HepG2 (cell line): ENCODE results near the gene CCDC88B. TPM values are rescaled to one million over a fixed set of nuclear protein-coding genes. Genes with fewer than 3 reads are reported as not detected.

Experiments used
- FOSL1 ChIP-seq: sonication (generic); formaldehyde crosslinking; IDR thresholded peaks from 2 replicates; pipeline ENCODE4 v1.9.0; 2021; ENCODE audit warnings: missing genetic modification reagents, borderline replicate concordance
- IRF2 ChIP-seq: IDR thresholded peaks from 2 replicates; pipeline ENCODE4 v1.6.1; 2018; ENCODE audit warnings: missing genetic modification reagents, missing compliant biosample characterization
- JARID2 ChIP-seq: sonication (generic); formaldehyde crosslinking; IDR thresholded peaks from 2 replicates; pipeline ENCODE4 v1.8.1; 2023; ENCODE audit warnings: missing genetic modification reagents, inconsistent platforms; ENCODE audit not compliant: insufficient replicate concordance
- SP5 ChIP-seq: IDR thresholded peaks from 2 replicates; pipeline ENCODE4 v1.6.1; 2016; ENCODE audit warnings: low read depth, borderline replicate concordance
- SSRP1 ChIP-seq: IDR thresholded peaks from 2 replicates; pipeline ENCODE4 v1.6.1; 2016; ENCODE audit warnings: control low read depth
- TEAD3 ChIP-seq: optimal IDR thresholded peaks from 2 replicates; pipeline ENCODE3; 2016; ENCODE audit warnings: borderline replicate concordance
- XBP1 ChIP-seq: sonication (generic); formaldehyde crosslinking; IDR thresholded peaks from 2 replicates; pipeline ENCODE4 v1.5.0; 2020; ENCODE audit warnings: missing genetic modification reagents
- ZNF121 ChIP-seq: sonication (generic); formaldehyde crosslinking; IDR thresholded peaks from 2 replicates; pipeline ENCODE4 v1.5.0; 2020; ENCODE audit warnings: mild to moderate bottlenecking, missing genetic modification reagents
- ZNF292 ChIP-seq: sonication (generic); formaldehyde crosslinking; IDR thresholded peaks from 2 replicates; pipeline ENCODE4 v1.8.1; 2022; ENCODE audit warnings: mild to moderate bottlenecking, low read depth, missing genetic modification reagents, borderline replicate concordance
- ZNF484 ChIP-seq: sonication (generic); formaldehyde crosslinking; IDR thresholded peaks from 2 replicates; pipeline ENCODE4 v1.5.1; 2020; ENCODE audit warnings: mild to moderate bottlenecking, low read depth, missing genetic modification reagents, borderline replicate concordance
- polyA plus RNA-seq, 8 experiments: library from polyadenylated mRNA; depleted of rRNA in 3 of 8; stranded (reverse) in 7 of 8; unstranded in 1 of 8; fragments of >200 nt; fragmentation: Illumina TruSeq in 4 of 8; extraction: Trizol in 4 of 8; gene quantifications; 2 replicates each; pipeline versions ENCODE4 v1.2.1 to v1.2.3, GENCODE V29; 2011 to 2016; ENCODE audit warnings: low read depth in 4 of 8, missing spikeins in 1 of 8, mixed read lengths in 1 of 8; ENCODE audit not compliant: insufficient read depth in 1 of 8
- total RNA-seq, 5 experiments: library from RNA; depleted of rRNA; stranded (reverse); fragments of >200 nt; fragmentation: Illumina TruSeq; extraction: Trizol; gene quantifications; 2 replicates each; pipeline ENCODE4 v1.2.3, GENCODE V29; 2016; ENCODE audit warnings: low read depth in 1 of 5
- TF ChIP-seq, protein P1 (sequence below): sonication (generic); formaldehyde crosslinking; conservative IDR thresholded peaks from 2 replicates; pipeline ENCODE4 v1.4.0; 2020; ENCODE audit warnings: mild to moderate bottlenecking, missing genetic modification reagents, moderate library complexity
- TF ChIP-seq, protein P2 (sequence below): sonication (generic); formaldehyde crosslinking; IDR thresholded peaks from 2 replicates; pipeline ENCODE4 v1.4.0; 2020; ENCODE audit warnings: missing genetic modification reagents
- TF ChIP-seq, protein P3 (sequence below): conservative IDR thresholded peaks from 2 replicates; pipeline ENCODE4 v1.6.1; 2018; ENCODE audit warnings: missing genetic modification reagents
- TF ChIP-seq, protein P4 (sequence below): sonication (generic); IDR thresholded peaks from 2 replicates; pipeline ENCODE4 v1.6.1; 2016; ENCODE audit warnings: low read depth, borderline replicate concordance
- TF ChIP-seq, protein P5 (sequence below): sonication (generic); formaldehyde crosslinking; IDR thresholded peaks from 2 replicates; pipeline ENCODE4 v1.5.0; 2020; ENCODE audit warnings: missing genetic modification reagents
- TF ChIP-seq, protein P6 (sequence below): fragments of 450-650 bp; IDR thresholded peaks from 2 replicates; pipeline ENCODE4 v1.6.1; 2017; ENCODE audit warnings: mild to moderate bottlenecking

The CCDC88B gene
- total and polyA plus RNA-seq, 2 of the 13 experiments (the other 11 are each of a cell fraction or from before 2014, with no cell fraction given): 3.6 to 4.8 TPM

DNA sequence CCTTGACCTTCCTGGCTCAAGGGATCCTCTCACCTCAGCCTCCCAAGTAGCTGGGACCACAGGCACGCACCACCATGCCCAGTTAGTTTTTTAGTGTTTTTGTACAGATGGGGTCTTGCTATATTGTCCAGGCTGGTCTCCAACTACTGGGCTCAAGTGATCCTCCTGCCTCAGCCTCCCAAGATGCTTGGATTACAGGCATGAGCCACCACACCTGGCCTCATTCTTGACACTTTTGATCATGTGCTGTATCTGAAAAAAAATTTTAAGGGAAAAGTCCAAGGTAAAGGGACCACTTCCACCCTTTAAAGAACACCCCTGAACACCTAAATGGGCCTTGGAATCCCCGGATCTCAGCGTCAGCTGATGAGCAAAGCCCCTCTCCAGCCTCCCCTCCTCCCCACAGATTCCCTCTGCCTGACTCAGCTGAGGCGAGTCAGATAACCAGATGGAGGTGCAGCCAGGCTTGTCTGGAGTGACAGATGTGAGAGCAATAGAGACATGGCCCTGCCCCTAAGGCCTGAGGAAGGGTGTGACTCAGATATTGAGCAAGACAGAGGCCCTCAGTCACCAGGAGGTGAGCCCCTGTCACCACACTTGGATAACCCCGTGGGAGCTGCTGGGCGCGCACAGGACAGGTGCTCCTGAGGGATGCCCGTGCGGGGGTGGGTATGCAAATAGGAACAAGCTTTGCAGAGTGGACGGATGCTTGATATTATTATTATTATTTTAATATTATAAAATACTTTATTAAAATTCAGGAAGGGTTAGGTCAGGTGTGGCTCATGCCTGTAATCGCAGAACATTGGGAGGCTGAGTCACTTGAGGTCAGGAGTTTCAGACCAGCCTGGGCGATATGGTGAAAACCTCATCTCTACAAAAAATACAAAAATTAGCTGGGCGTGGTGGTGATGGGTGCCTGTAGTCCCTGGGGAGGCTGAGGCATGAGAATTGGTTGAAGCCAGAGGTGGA lies 5.0 kb upstream of the CCDC88B start (continued):
- TF ChIP-seq, protein P1, sequence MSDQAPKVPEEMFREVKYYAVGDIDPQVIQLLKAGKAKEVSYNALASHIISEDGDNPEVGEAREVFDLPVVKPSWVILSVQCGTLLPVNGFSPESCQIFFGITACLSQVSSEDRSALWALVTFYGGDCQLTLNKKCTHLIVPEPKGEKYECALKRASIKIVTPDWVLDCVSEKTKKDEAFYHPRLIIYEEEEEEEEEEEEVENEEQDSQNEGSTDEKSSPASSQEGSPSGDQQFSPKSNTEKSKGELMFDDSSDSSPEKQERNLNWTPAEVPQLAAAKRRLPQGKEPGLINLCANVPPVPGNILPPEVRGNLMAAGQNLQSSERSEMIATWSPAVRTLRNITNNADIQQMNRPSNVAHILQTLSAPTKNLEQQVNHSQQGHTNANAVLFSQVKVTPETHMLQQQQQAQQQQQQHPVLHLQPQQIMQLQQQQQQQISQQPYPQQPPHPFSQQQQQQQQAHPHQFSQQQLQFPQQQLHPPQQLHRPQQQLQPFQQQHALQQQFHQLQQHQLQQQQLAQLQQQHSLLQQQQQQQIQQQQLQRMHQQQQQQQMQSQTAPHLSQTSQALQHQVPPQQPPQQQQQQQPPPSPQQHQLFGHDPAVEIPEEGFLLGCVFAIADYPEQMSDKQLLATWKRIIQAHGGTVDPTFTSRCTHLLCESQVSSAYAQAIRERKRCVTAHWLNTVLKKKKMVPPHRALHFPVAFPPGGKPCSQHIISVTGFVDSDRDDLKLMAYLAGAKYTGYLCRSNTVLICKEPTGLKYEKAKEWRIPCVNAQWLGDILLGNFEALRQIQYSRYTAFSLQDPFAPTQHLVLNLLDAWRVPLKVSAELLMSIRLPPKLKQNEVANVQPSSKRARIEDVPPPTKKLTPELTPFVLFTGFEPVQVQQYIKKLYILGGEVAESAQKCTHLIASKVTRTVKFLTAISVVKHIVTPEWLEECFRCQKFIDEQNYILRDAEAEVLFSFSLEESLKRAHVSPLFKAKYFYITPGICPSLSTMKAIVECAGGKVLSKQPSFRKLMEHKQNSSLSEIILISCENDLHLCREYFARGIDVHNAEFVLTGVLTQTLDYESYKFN (CRISPR knock-in tag): no peak
- TF ChIP-seq, protein P2, sequence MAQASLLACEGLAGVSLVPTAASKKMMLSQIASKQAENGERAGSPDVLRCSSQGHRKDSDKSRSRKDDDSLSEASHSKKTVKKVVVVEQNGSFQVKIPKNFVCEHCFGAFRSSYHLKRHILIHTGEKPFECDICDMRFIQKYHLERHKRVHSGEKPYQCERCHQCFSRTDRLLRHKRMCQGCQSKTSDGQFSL (CRISPR knock-in tag): no peak
- no peak for TF ChIP-seq IRF2 (CRISPR knock-in tag)
- TF ChIP-seq, protein P3, sequence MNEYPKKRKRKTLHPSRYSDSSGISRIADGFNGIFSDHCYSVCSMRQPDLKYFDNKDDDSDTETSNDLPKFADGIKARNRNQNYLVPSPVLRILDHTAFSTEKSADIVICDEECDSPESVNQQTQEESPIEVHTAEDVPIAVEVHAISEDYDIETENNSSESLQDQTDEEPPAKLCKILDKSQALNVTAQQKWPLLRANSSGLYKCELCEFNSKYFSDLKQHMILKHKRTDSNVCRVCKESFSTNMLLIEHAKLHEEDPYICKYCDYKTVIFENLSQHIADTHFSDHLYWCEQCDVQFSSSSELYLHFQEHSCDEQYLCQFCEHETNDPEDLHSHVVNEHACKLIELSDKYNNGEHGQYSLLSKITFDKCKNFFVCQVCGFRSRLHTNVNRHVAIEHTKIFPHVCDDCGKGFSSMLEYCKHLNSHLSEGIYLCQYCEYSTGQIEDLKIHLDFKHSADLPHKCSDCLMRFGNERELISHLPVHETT (CRISPR knock-in tag): no peak
- TF ChIP-seq ZNF292: no peak
- no peak for TF ChIP-seq SSRP1 (CRISPR knock-in tag)
- TF ChIP-seq ZNF484 (CRISPR knock-in tag): no peak
- peak; percentile 46; the same call in 1 of the 2 replicates for TF ChIP-seq FOSL1 (CRISPR knock-in tag)
- peak; percentile 34 for TF ChIP-seq TEAD3 (CRISPR knock-in tag)
- TF ChIP-seq XBP1: no peak
- TF ChIP-seq ZNF121: peak; percentile 86; the same call in 1 of the 2 replicates
- TF ChIP-seq, protein P4, sequence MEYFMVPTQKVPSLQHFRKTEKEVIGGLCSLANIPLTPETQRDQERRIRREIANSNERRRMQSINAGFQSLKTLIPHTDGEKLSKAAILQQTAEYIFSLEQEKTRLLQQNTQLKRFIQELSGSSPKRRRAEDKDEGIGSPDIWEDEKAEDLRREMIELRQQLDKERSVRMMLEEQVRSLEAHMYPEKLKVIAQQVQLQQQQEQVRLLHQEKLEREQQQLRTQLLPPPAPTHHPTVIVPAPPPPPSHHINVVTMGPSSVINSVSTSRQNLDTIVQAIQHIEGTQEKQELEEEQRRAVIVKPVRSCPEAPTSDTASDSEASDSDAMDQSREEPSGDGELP: peak; percentile 60; the same call in 1 of the 2 replicates
- TF ChIP-seq, protein P5, sequence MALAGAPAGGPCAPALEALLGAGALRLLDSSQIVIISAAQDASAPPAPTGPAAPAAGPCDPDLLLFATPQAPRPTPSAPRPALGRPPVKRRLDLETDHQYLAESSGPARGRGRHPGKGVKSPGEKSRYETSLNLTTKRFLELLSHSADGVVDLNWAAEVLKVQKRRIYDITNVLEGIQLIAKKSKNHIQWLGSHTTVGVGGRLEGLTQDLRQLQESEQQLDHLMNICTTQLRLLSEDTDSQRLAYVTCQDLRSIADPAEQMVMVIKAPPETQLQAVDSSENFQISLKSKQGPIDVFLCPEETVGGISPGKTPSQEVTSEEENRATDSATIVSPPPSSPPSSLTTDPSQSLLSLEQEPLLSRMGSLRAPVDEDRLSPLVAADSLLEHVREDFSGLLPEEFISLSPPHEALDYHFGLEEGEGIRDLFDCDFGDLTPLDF (CRISPR knock-in tag): no peak
- TF ChIP-seq, protein P6, sequence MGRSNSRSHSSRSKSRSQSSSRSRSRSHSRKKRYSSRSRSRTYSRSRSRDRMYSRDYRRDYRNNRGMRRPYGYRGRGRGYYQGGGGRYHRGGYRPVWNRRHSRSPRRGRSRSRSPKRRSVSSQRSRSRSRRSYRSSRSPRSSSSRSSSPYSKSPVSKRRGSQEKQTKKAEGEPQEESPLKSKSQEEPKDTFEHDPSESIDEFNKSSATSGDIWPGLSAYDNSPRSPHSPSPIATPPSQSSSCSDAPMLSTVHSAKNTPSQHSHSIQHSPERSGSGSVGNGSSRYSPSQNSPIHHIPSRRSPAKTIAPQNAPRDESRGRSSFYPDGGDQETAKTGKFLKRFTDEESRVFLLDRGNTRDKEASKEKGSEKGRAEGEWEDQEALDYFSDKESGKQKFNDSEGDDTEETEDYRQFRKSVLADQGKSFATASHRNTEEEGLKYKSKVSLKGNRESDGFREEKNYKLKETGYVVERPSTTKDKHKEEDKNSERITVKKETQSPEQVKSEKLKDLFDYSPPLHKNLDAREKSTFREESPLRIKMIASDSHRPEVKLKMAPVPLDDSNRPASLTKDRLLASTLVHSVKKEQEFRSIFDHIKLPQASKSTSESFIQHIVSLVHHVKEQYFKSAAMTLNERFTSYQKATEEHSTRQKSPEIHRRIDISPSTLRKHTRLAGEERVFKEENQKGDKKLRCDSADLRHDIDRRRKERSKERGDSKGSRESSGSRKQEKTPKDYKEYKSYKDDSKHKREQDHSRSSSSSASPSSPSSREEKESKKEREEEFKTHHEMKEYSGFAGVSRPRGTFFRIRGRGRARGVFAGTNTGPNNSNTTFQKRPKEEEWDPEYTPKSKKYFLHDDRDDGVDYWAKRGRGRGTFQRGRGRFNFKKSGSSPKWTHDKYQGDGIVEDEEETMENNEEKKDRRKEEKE: no peak
- TF ChIP-seq JARID2: no peak
- 0 out of 2 replicates have a peak, but pooled peaks have one; percentile 12 for TF ChIP-seq SP5 (CRISPR knock-in tag)
